Forelimb muscle (tissue), 1 donor: ENCODE data around the gene SMAD2. TPM values are rescaled to one million over a fixed set of nuclear protein-coding genes. Genes with fewer than 3 reads are reported as not detected.

Experiments
- DNase-seq: peaks from one replicate; pipeline ENCODE4 v3.0.0-alpha.2; 2013; ENCODE audit warnings: low read depth
- polyA plus RNA-seq: library from polyadenylated mRNA; unstranded; fragments of 120-200 nt; gene quantifications from one replicate; pipeline ENCODE4 v1.2.1, GENCODE V29; 2013; ENCODE audit not compliant: insufficient read length

The SMAD2 gene
- polyA plus RNA-seq, 1 donor: 63.9 TPM

- DNase-seq: no peak
These were observed 1.7 kb upstream of the SMAD2 start for GRCh38 chr18:47932190-47932589.

GRCh38 chr18:47931718-47932103 lies 1.3 kb upstream of the SMAD2 start:
- DNase-seq: no peak

GRCh38 chr18:47930931-47931717 lies 665 bp upstream of the SMAD2 start:
- peak; percentile 88 for DNase-seq

- no peak for DNase-seq
These were observed 719 bp downstream of the SMAD2 start for GRCh38 chr18:47929681-47930198.

- DNase-seq: no peak
These were observed 2.0 kb downstream of the SMAD2 start for GRCh38 chr18:47928466-47928865.

- no peak for DNase-seq
These were observed 4.2 kb downstream of the SMAD2 start for GRCh38 chr18:47926101-47926850.

GRCh38 chr18:47919916-47920315 lies 10.5 kb downstream of the SMAD2 start:
- DNase-seq: no peak

- DNase-seq: no peak
These were observed 12.4 kb downstream of the SMAD2 start for GRCh38 chr18:47917923-47918610.

GRCh38 chr18:47915930-47916329 lies 14.5 kb downstream of the SMAD2 start:
- no peak for DNase-seq

- no peak for DNase-seq
These were observed 15.2 kb downstream of the SMAD2 start for GRCh38 chr18:47915229-47915628.

GRCh38 chr18:47912794-47913585 lies 17.5 kb downstream of the SMAD2 start:
- DNase-seq: no peak

GRCh38 chr18:47912343-47912742 lies 18.1 kb downstream of the SMAD2 start:
- no peak for DNase-seq

- DNase-seq: no peak
These were observed 18.6 kb downstream of the SMAD2 start for GRCh38 chr18:47911877-47912276.

GRCh38 chr18:47909484-47909883 lies 21.0 kb downstream of the SMAD2 start:
- no peak for DNase-seq

GRCh38 chr18:47908592-47908991 lies 21.9 kb downstream of the SMAD2 start:
- no peak for DNase-seq

- DNase-seq: no peak
These were observed 24.1 kb downstream of the SMAD2 start for GRCh38 chr18:47906408-47906807.

GRCh38 chr18:47903809-47904208 lies 26.6 kb downstream of the SMAD2 start:
- DNase-seq: no peak

- DNase-seq: no peak
These were observed 28.7 kb downstream of the SMAD2 start for GRCh38 chr18:47901624-47902362.

GRCh38 chr18:47899107-47899840 lies 31.2 kb downstream of the SMAD2 start:
- no peak for DNase-seq

- no peak for DNase-seq
These were observed 31.8 kb downstream of the SMAD2 start for GRCh38 chr18:47898696-47899095.
